Measurements from ENCODE around the gene CHID1. TPM values are rescaled to one million over a fixed set of nuclear protein-coding genes. Genes with fewer than 3 reads are reported as not detected.

The CHID1 gene
- polyA plus RNA-seq, 1 donor from 2014 or later: 51.2 TPM

DNA sequence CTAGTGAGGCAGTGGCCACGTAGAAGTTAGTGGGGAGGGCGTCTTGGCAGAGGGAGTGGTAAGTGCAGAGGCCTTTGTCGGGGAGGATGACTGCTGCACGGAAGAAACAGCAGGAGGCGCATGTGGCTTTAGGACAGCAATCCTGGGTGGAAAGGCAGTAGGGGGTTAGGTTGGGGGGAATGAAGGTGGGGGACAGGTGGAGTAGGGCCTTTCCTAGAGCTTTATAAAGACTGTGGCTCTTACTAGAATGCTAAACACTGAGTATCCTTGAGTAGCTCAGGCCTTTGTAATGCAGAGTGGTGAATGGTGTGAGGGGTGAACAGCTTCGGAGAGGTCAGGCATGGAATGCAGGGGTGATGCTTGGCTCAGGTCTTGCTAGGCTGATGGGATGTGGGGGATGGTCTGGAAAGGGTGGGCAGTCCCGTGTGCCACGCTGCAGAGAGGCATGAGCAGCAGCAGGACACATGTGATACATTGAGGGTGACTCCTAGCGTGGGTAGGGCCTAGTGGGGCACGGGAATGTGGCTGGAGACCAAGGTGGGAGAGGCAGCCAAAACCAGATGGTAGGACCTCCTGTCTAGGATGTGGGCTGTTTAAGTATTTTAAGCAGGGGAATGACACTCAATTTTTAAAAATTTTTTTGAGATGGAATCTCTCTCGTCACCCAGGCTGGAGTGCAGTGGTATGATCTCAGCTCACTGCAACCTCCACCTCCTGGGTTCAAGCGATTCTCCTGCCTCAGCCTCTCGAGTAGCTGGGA is 34.3 kb upstream of the CHID1 start:
- H3K9ac ChIP-seq (ENCODE audit: low read length): peak overlapping the region; percentile 34
- peak overlapping the region; percentile 56 for H3K4me3 ChIP-seq (ENCODE audit: low read length)
- H2AFZ ChIP-seq (ENCODE audit: low read depth, low read length): no peak overlapping the region
- H3K9me3 ChIP-seq (ENCODE audit: low read length): peaks cover 3% of the 10 kb centered on the region
- no peaks in the 10 kb centered on the region for H3K36me3 ChIP-seq (ENCODE audit: insufficient read depth, low read length)
- no peaks in the 10 kb centered on the region for H4K20me1 ChIP-seq (ENCODE audit: insufficient read depth)
- no peaks in the 10 kb centered on the region for H3K9me2 ChIP-seq (ENCODE audit: insufficient read depth, low read length)
- H3F3A ChIP-seq (ENCODE audit: insufficient read depth, low read length, poor library complexity, severe bottlenecking): no peaks in the 10 kb centered on the region
- TF ChIP-seq RAD21 (conservative IDR thresholded peaks at IDR 0.05) (no peak), EP300 (conservative IDR thresholded peaks at IDR 0.05; ENCODE audit: poor library complexity, severe bottlenecking) (no peak), POLR2AphosphoS5 (IDR thresholded peaks at IDR 0.05) (no peak), EZH2 (IDR thresholded peaks at IDR 0.05; ENCODE audit: borderline replicate concordance, insufficient read depth, low read length, poor library complexity, severe bottlenecking) (no peak), CTCF (IDR thresholded peaks at IDR 0.05; ENCODE audit: poor library complexity, severe bottlenecking) (no peak), MXI1 (conservative IDR thresholded peaks at IDR 0.05; ENCODE audit: poor library complexity, severe bottlenecking) (no peak), REST (IDR thresholded peaks at IDR 0.05; ENCODE audit: borderline replicate concordance) (no peak), SMC3 (conservative IDR thresholded peaks at IDR 0.05; ENCODE audit: poor library complexity) (no peak), TAF1 (IDR thresholded peaks at IDR 0.05; ENCODE audit: low read depth) (no peak)
- peaks cover 59% of the 10 kb centered on the region for H3K79me2 ChIP-seq (replicated peaks; ENCODE audit: insufficient read depth, low read length)
- no peaks in the 10 kb centered on the region for H3K27me3 ChIP-seq (ENCODE audit: insufficient read depth, low read depth, low read length)
- peak overlapping the region; percentile 68 for H3K27ac ChIP-seq (ENCODE audit: low read length)
- H3K4me2 ChIP-seq (ENCODE audit: low read length): no peak overlapping the region

GRCh38 chr11:942823-943222 is 32.2 kb upstream of the CHID1 start:
- Histone ChIP-seq H3K27ac (ENCODE audit: low read length) (no peak overlapping the region), H3K9ac (ENCODE audit: low read length) (no peak overlapping the region), H3K4me2 (ENCODE audit: low read length) (no peak overlapping the region), H3K27me3 (ENCODE audit: insufficient read depth, low read depth, low read length) (no peaks in the 10 kb centered on the region), H3K79me2 (replicated peaks; ENCODE audit: insufficient read depth, low read length) (peaks cover 52% of the 10 kb centered on the region), H3K36me3 (ENCODE audit: insufficient read depth, low read length) (no peaks in the 10 kb centered on the region), H4K20me1 (ENCODE audit: insufficient read depth) (no peaks in the 10 kb centered on the region), H3K4me3 (ENCODE audit: low read length) (no peak overlapping the region), H3K9me2 (ENCODE audit: insufficient read depth, low read length) (no peaks in the 10 kb centered on the region), H3K9me3 (ENCODE audit: low read length) (no peaks in the 10 kb centered on the region), H3F3A (ENCODE audit: insufficient read depth, low read length, poor library complexity, severe bottlenecking) (no peaks in the 10 kb centered on the region), H2AFZ (ENCODE audit: low read depth, low read length) (no peak overlapping the region)
- no peak for TF ChIP-seq POLR2AphosphoS5 (IDR thresholded peaks at IDR 0.05)
- no peak for TF ChIP-seq EZH2 (IDR thresholded peaks at IDR 0.05; ENCODE audit: borderline replicate concordance, insufficient read depth, low read length, poor library complexity, severe bottlenecking)
- no peak for TF ChIP-seq CTCF (IDR thresholded peaks at IDR 0.05; ENCODE audit: poor library complexity, severe bottlenecking)
- no peak for TF ChIP-seq EP300 (conservative IDR thresholded peaks at IDR 0.05; ENCODE audit: poor library complexity, severe bottlenecking)
- no peak for TF ChIP-seq TAF1 (IDR thresholded peaks at IDR 0.05; ENCODE audit: low read depth)
- no peak for TF ChIP-seq REST (IDR thresholded peaks at IDR 0.05; ENCODE audit: borderline replicate concordance)
- no peak for TF ChIP-seq RAD21 (conservative IDR thresholded peaks at IDR 0.05)
- TF ChIP-seq MXI1 (conservative IDR thresholded peaks at IDR 0.05; ENCODE audit: poor library complexity, severe bottlenecking): no peak
- no peak for TF ChIP-seq SMC3 (conservative IDR thresholded peaks at IDR 0.05; ENCODE audit: poor library complexity)

All from neural cell (in vitro differentiated cells).